HepG2 (cell line): ENCODE data around the gene FGD2. TPM values are rescaled to one million over a fixed set of nuclear protein-coding genes. Genes with fewer than 3 reads are reported as not detected.

Experiments used
- AKAP8 ChIP-seq: sonication (generic); formaldehyde crosslinking; IDR thresholded peaks from 2 replicates; pipeline ENCODE4 v1.5.1; 2020; ENCODE audit warnings: mild to moderate bottlenecking, missing genetic modification reagents
- BRCA1 ChIP-seq: sonication (generic); formaldehyde crosslinking; IDR thresholded peaks from 2 replicates; pipeline ENCODE4 v1.4.0; 2020; ENCODE audit warnings: missing genetic modification reagents
- CREM ChIP-seq, 2 experiments: sonication (generic) in 1 of 2; formaldehyde crosslinking in 1 of 2; IDR thresholded peaks; 2 replicates each; pipeline versions ENCODE4 v1.4.0 to v1.6.1; 2016 to 2020; ENCODE audit warnings: antibody characterized with exemption in 1 of 2, mild to moderate bottlenecking in 1 of 2, missing genetic modification reagents in 1 of 2
- GTF3A ChIP-seq: sonication (generic); formaldehyde crosslinking; conservative IDR thresholded peaks from 2 replicates; pipeline ENCODE4 v1.4.0; 2020; ENCODE audit warnings: mild to moderate bottlenecking, missing genetic modification reagents
- IRF2 ChIP-seq: IDR thresholded peaks from 2 replicates; pipeline ENCODE4 v1.6.1; 2018; ENCODE audit warnings: missing genetic modification reagents, missing compliant biosample characterization
- MAF1 ChIP-seq: sonication (generic); formaldehyde crosslinking; IDR thresholded peaks from 2 replicates; pipeline ENCODE4 v1.5.0; 2020; ENCODE audit warnings: missing genetic modification reagents, borderline replicate concordance
- MTA1 ChIP-seq: sonication (generic); formaldehyde crosslinking; IDR thresholded peaks from 2 replicates; pipeline ENCODE4 v1.4.0; 2020; ENCODE audit warnings: missing genetic modification reagents, mild to moderate bottlenecking, borderline replicate concordance
- MXD1 ChIP-seq: sonication (generic); formaldehyde crosslinking; IDR thresholded peaks from 2 replicates; pipeline ENCODE4 v1.4.0; 2020; ENCODE audit warnings: mild to moderate bottlenecking, missing genetic modification reagents
- MXI1 ChIP-seq: IDR thresholded peaks from 3 replicates; pipeline ENCODE4 v1.6.1; 2012; ENCODE audit warnings: low read depth, low read length, inconsistent platforms, borderline replicate concordance
- NFE2 ChIP-seq: sonication (generic); formaldehyde crosslinking; IDR thresholded peaks from 2 replicates; pipeline ENCODE4 v1.4.0; 2020; ENCODE audit warnings: missing genetic modification reagents
- SAFB2 ChIP-seq: sonication (generic); formaldehyde crosslinking; IDR thresholded peaks from 2 replicates; pipeline ENCODE4 v1.5.1; 2020; ENCODE audit warnings: missing genetic modification reagents, low read depth, mild to moderate bottlenecking, borderline replicate concordance
- TARDBP ChIP-seq: sonication (generic); formaldehyde crosslinking; IDR thresholded peaks from 2 replicates; pipeline ENCODE4 v1.8.0; 2022; ENCODE audit warnings: mild to moderate bottlenecking, missing genetic modification reagents
- TP53 ChIP-seq: sonication (generic); formaldehyde crosslinking; conservative IDR thresholded peaks from 2 replicates; pipeline ENCODE4 v1.4.0; 2020; ENCODE audit warnings: missing genetic modification reagents
- YEATS2 ChIP-seq: sonication (generic); formaldehyde crosslinking; IDR thresholded peaks from 2 replicates; pipeline ENCODE4 v1.4.0; 2020; ENCODE audit warnings: missing genetic modification reagents, borderline replicate concordance
- ZBTB8A ChIP-seq: sonication (generic); formaldehyde crosslinking; IDR thresholded peaks from 2 replicates; pipeline ENCODE4 v1.4.0; 2020; ENCODE audit warnings: mild to moderate bottlenecking, low read depth, missing genetic modification reagents, borderline replicate concordance
- ZMAT5 ChIP-seq: sonication (generic); formaldehyde crosslinking; IDR thresholded peaks from 2 replicates; pipeline ENCODE4 v1.5.0; 2020; ENCODE audit warnings: mild to moderate bottlenecking, low read depth, missing genetic modification reagents, borderline replicate concordance
- ZNF160 ChIP-seq: sonication (generic); formaldehyde crosslinking; IDR thresholded peaks from 2 replicates; pipeline ENCODE4 v1.8.0; 2022; ENCODE audit warnings: mild to moderate bottlenecking, inconsistent platforms, missing genetic modification reagents
- ZNF234 ChIP-seq: sonication (generic); formaldehyde crosslinking; conservative IDR thresholded peaks from 2 replicates; pipeline ENCODE4 v1.5.1; 2020; ENCODE audit warnings: mild to moderate bottlenecking, missing genetic modification reagents
- ZNF251 ChIP-seq: sonication (generic); formaldehyde crosslinking; IDR thresholded peaks from 2 replicates; pipeline ENCODE4 v1.9.0; 2021; ENCODE audit warnings: mild to moderate bottlenecking, missing genetic modification reagents
- ZNF264 ChIP-seq: sonication (generic); formaldehyde crosslinking; IDR thresholded peaks from 2 replicates; pipeline ENCODE4 v1.4.0; 2020; ENCODE audit warnings: missing genetic modification reagents
- ZNF816 ChIP-seq: sonication (generic); formaldehyde crosslinking; IDR thresholded peaks from 2 replicates; pipeline ENCODE4 v1.8.0; 2022; ENCODE audit warnings: missing genetic modification reagents, mild to moderate bottlenecking, borderline replicate concordance
- ZNF879 ChIP-seq: sonication (generic); formaldehyde crosslinking; IDR thresholded peaks from 2 replicates; pipeline ENCODE4 v1.8.1; 2023; ENCODE audit warnings: missing genetic modification reagents
- polyA plus RNA-seq, 8 experiments: library from polyadenylated mRNA; depleted of rRNA in 3 of 8; stranded (reverse) in 7 of 8; unstranded in 1 of 8; fragments of >200 nt; fragmentation: Illumina TruSeq in 4 of 8; extraction: Trizol in 4 of 8; gene quantifications; 2 replicates each; pipeline versions ENCODE4 v1.2.1 to v1.2.3, GENCODE V29; 2011 to 2016; ENCODE audit warnings: low read depth in 4 of 8, missing spikeins in 1 of 8, mixed read lengths in 1 of 8; ENCODE audit not compliant: insufficient read depth in 1 of 8
- total RNA-seq, 5 experiments: library from RNA; depleted of rRNA; stranded (reverse); fragments of >200 nt; fragmentation: Illumina TruSeq; extraction: Trizol; gene quantifications; 2 replicates each; pipeline ENCODE4 v1.2.3, GENCODE V29; 2016; ENCODE audit warnings: low read depth in 1 of 5
- TF ChIP-seq, protein P1 (sequence below): sonication (generic); formaldehyde crosslinking; IDR thresholded peaks from 2 replicates; pipeline ENCODE4 v1.5.0; 2020; ENCODE audit warnings: missing genetic modification reagents
- TF ChIP-seq, protein P2 (sequence below): sonication (generic); formaldehyde crosslinking; IDR thresholded peaks from 2 replicates; pipeline ENCODE4 v1.4.0; 2020; ENCODE audit warnings: mild to moderate bottlenecking, missing genetic modification reagents
- TF ChIP-seq, protein P3 (sequence below): sonication (generic); formaldehyde crosslinking; IDR thresholded peaks from 2 replicates; pipeline ENCODE4 v1.4.0; 2020; ENCODE audit warnings: missing genetic modification reagents

FGD2 gene
- total and polyA plus RNA-seq, 2 of the 13 experiments (the other 11 are each of a cell fraction or from before 2014, with no cell fraction given): not detected

GRCh38 chr6:37018198-37019064 is 13.0 kb downstream of the FGD2 start (continued):
- peak; percentile 18; the same call in 1 of the 2 replicates for TF ChIP-seq CREM (IDR thresholded peaks at IDR 0.05)
- no peak for TF ChIP-seq CREM (CRISPR knock-in tag; IDR thresholded peaks at IDR 0.05)
- no peak for TF ChIP-seq ZNF816 (CRISPR knock-in tag)
- no peak for TF ChIP-seq ZNF264
- no peak; the same call in 1 of the 2 replicates for TF ChIP-seq GTF3A
- no peak for TF ChIP-seq ZNF160
- TF ChIP-seq ZNF879 (CRISPR knock-in tag): no peak
- TF ChIP-seq IRF2 (CRISPR knock-in tag): peak; percentile 30; the same call in 1 of the 2 replicates
- TF ChIP-seq SAFB2 (CRISPR knock-in tag): no peak
- TF ChIP-seq AKAP8 (CRISPR knock-in tag): no peak
- TF ChIP-seq MAF1 (CRISPR knock-in tag): no peak
- TF ChIP-seq MXD1 (CRISPR knock-in tag): no peak
- TF ChIP-seq ZBTB8A (CRISPR knock-in tag): no peak
- no peak for TF ChIP-seq ZMAT5 (CRISPR knock-in tag)
- TF ChIP-seq, protein P1, sequence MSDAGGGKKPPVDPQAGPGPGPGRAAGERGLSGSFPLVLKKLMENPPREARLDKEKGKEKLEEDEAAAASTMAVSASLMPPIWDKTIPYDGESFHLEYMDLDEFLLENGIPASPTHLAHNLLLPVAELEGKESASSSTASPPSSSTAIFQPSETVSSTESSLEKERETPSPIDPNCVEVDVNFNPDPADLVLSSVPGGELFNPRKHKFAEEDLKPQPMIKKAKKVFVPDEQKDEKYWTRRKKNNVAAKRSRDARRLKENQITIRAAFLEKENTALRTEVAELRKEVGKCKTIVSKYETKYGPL (CRISPR knock-in tag): no peak
- no peak for TF ChIP-seq TP53 (CRISPR knock-in tag)
- TF ChIP-seq ZNF251 (CRISPR knock-in tag): no peak
- TF ChIP-seq YEATS2: no peak
- TF ChIP-seq BRCA1: no peak
- TF ChIP-seq, protein P2, sequence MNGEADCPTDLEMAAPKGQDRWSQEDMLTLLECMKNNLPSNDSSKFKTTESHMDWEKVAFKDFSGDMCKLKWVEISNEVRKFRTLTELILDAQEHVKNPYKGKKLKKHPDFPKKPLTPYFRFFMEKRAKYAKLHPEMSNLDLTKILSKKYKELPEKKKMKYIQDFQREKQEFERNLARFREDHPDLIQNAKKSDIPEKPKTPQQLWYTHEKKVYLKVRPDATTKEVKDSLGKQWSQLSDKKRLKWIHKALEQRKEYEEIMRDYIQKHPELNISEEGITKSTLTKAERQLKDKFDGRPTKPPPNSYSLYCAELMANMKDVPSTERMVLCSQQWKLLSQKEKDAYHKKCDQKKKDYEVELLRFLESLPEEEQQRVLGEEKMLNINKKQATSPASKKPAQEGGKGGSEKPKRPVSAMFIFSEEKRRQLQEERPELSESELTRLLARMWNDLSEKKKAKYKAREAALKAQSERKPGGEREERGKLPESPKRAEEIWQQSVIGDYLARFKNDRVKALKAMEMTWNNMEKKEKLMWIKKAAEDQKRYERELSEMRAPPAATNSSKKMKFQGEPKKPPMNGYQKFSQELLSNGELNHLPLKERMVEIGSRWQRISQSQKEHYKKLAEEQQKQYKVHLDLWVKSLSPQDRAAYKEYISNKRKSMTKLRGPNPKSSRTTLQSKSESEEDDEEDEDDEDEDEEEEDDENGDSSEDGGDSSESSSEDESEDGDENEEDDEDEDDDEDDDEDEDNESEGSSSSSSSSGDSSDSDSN (CRISPR knock-in tag): peak; percentile 30; the same call in 1 of the 2 replicates
- no peak for TF ChIP-seq ZNF234 (CRISPR knock-in tag)
- no peak for TF ChIP-seq MXI1
- TF ChIP-seq NFE2: no peak
- TF ChIP-seq, protein P3, sequence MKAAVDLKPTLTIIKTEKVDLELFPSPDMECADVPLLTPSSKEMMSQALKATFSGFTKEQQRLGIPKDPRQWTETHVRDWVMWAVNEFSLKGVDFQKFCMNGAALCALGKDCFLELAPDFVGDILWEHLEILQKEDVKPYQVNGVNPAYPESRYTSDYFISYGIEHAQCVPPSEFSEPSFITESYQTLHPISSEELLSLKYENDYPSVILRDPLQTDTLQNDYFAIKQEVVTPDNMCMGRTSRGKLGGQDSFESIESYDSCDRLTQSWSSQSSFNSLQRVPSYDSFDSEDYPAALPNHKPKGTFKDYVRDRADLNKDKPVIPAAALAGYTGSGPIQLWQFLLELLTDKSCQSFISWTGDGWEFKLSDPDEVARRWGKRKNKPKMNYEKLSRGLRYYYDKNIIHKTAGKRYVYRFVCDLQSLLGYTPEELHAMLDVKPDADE (CRISPR knock-in tag): no peak
- TF ChIP-seq TARDBP: peak; percentile 35; the same call in 1 of the 2 replicates
- no peak for TF ChIP-seq MTA1 (CRISPR knock-in tag)
